Nucleus accumbens (tissue), 56 donors: ENCODE results near the gene TTC24.

ENCODE experiments used
- DNase-seq, 56 donors: peaks; one replicate each; lab custom pipeline; 2025; lab: John Stamatoyannopoulos, UW

TTC24 gene

DNA sequence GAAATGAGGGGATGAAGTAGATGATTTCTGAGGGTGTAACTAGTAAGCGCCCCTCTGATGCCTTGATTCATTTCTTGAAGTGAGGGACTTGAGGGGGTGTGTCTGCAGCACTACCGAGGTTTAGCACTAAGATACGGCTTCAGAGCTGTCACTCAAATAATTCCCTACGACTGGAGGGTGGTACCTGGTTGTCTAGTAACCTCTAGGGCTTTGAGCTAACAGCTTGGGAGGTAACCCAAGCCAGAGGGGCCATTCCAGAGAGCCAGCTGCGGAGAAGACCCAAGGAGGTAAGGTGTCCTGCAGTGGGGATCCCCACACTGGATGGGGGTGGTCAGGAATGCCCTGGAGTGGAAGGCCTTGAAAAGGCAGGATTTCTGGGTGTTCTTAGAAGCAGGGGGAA is at the start of gene TTC24:
TSS of gene TTC24 (plus strand) at position 252 of the 400 bp plus-strand sequence. CDS start 1,642 bp downstream, outside the sequence.
- DNase-seq: no peak

DNA sequence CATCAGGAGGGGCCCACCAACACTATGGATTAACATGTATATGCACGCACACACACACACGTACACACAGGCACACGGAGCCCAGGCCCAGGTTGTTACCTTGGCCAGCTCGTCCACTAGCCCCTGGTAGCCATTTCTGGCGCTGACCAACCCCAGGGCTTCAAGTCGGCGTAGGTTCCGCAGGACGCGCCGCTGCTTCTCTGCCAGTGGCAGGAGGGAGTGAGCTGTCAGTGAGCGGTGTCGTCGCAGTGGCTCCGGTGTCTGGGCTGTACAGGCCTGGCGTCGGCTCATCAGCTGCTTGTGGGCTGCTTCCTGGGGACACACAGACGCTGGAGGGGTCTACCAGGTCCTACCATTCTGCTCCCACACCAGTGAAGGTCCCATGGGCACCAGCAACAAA is 49.5 kb upstream of the TTC24 start:
- no peak for DNase-seq

DNA sequence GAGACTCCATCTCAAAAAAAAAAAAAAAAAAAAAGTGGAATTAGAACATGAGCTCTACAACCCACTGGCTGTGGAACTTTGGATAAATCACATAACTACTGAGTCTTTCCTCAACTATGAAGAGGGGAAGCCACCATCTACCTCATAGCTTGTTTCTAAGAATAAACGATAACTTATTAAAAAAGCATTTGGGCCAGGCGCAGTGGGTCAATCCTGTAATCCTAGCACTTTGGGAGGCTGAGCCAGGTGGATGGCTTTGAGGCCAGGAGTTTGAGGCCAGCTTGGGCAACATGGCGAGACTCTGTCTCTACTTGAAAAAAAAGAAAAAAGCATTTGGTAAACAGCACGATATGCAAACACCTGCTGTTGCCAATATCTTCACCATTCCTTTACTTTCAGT is 47.1 kb upstream of the TTC24 start:
- DNase-seq: no peak

DNA sequence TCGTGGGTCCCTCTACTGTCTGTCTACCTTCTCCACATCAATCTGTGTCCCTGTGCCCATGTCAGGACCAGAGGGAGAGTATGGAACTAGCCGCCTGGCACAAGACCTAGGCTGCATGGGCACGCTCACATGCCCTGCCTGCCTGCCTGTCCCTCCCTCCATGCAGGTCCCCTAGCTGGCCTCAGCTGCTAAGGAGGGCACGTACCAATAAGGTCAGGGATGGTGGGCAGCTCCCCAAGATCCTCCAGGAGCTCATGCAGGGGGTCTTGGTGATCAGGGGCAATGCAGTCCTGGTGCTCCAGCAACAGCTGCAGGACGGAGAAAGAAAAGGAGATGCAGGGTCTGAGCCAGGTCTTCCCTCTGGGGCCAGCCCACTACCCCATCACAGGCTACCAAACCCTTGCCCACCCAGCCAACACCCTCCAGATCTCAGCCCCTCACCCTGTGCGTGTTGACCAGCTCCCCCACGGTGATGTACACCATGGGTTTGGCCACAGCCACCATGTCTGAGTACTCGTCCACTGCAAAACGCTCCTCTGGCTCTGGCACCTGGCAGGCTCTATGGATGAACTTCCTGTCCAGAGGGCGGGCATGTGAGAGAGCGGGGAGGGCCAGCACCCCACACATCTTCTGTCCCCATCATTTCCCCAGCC is 45.8 kb upstream of the TTC24 start:
- no peak for DNase-seq

DNA sequence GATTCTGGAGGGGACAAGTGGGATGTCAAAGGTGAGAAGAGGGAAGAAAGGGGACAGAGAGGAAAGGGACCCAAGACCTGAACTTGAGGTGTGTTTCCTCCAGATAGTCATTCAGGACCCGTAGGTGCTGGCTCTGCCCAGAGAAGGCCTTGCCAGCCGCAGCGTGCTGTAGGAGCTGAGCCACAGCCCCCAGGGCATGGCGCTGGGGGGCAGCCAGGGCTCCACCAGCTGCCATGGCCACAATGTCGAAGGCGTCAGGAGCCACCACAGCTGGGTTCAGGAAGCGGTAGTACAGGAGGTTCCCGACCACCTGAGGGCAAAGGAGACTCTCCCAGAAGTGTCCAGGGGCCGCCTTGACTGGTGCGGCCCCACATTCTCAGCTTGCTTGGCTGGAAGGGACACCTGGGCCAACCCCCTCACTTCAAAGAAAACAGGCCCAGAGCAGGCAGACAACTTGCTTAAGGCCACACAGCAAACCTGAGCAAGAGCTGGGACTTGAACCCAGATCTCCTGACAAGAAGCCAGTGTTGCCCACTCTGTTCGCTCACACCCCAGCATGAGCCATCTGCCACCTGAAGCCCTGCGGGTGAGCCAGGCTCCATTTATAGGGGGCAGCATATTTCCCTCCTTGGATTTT is 45.0 kb upstream of the TTC24 start:
- DNase-seq: no peak

DNA sequence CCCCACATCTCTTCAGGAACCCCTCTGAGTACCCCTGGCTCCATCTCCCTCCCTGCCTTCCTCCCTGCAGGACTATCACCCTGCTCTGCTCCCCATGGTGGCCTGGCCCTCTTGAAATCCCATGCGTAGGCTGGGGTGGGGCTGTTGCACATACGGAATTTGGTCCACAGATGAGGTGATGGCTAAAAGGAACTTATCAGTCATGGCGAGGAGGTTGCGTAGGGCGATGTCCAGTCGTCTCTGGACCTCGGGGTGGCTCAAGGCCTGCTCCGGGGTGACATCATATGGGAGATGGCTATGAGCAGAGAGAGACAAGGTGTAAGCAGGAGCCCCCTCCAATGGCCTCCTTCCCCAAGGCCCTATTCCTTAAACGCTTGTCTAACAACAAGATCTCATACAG is 42.5 kb upstream of the TTC24 start:
- no peak for DNase-seq

DNA sequence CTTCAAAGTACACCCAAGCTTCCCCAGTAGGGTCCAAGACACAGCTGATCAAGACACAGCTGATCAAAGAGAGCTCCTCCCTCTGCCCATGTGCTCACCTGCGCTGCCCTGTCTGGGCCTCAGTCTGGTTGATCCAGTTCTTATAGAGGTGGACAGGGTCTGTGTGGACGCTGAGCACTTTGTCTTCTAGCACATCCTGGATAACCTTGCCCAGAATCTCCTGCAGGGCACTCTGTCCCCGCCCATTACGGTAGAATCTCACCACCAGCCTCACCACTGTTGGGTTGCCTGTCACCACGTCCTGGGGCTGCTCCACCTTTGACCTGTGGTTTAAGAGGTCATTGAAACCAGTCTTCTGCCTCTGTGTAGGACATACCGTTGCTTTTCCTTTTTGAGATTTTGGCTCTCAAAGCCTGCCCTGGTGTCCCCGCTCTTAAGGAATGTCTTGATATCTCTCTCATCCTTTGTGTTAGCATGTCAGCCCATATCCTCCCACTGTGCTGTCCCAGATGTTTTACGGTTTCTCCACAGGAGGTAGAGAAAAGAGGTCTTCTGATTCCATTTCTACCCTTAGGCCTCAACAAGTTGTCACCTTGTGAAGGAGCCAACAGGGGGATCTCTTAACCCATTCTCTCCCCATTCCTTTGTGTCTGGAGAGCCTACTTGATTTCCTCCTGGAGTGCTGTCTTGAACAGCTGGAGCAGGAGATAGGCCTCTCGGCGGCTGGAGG is 40.6 kb upstream of the TTC24 start:
- DNase-seq: no peak

DNA sequence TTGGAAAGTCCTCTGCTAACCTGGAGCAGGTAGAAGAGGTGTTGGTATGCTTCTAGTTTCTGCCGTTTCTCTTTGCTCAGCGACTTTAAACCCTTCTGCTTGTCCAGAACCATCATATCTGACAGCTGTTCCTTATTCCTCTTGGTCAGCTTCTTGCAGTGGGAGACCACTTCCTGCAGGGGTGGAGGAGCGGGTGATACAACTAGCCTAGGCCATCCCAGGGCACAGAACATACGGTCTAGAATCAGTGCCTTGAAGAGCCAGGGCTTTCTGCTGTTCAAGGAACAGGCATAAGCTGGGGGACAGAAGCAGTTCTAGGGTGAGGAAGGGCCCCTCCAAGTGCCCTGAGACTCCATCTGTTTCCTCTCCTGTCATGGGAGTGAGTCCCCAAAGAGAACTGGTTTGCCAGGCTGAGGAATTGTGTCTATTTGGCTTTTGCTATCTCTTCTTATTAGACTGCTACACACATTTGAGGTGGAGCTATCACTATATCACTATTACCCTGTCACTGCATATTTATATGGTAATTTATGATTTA is 39.6 kb upstream of the TTC24 start:
- no peak for DNase-seq

DNA sequence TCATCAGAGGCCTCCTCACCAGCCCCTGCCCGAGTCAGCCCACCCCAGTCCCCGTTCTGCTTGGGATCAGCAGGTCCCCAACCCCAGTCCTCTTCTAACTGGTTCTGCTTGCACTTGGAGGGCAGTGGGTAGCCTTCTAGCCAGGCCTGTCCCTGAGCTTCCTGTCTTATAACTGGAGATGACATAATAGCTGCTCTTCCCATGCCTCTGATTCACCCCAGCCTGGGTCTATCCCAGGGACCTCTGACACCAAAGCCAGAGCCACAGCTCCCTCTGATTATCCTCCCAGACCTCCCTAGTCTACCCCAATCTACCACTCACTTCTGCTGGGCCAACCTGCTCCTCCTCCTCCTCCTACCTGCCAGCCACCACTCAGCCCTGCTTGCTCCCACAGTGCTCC is 38.6 kb upstream of the TTC24 start:
- DNase-seq: no peak

DNA sequence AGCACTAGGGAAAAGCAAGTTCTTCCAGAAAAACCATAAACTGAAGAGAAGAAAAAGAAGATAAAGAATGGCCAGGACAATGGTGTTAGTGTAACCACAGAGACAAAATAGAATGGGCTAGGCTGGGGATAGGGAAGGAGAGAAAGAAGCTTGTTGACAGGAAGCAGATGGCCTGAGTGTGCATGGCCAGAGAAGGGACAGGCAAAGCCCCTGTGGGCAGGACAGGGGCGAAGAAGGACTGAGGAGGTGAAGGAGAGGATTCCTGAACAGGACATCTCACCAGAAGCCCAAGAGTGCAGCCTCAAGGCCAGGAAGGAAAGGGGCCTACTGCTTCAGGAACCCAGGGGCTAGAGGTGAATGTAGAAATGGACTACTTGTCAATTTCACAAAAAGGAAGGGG is 36.5 kb upstream of the TTC24 start:
- DNase-seq: no peak

DNA sequence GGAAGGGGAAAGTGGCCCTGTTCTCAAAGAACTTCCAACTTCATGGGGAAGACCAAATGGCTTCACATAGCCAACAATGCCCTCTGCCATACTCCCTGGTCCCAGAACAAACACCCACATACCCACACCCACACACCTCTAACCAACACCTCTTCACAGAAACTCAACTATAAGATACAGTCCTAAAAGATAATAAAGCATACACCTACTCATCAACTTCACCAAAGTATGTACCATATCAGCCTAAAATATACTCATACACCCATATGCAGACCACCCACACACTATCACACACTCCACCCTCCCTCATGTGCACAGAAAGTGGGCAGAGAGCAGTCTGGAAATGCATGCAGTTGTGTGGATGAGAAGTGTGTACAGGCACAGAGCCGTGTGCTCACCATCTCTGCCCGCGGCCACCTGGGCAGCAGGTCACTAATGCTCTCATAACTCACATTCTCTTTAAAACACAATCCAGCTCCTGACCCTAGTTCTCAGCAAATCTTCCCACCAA is 34.9 kb upstream of the TTC24 start:
- no peak for DNase-seq

DNA sequence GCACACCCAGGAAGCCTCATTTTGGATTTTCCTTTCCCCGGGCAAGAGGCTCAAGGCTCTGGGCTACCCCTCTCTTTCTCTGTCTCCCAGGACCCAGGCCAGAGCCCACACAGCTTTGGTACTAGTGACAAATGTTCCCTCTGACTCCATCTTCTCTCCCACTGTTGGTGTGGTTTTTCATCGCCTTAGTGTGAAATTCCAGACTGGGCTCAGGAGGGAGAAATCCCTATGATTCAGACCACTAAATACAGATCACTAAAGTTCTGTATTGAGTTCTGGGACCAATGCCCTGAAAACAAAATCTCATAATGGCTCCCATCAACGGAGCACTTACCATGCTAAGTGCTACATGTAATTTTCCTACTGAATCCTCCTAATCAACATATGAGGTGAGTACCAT is 33.3 kb upstream of the TTC24 start:
- no peak for DNase-seq

DNA sequence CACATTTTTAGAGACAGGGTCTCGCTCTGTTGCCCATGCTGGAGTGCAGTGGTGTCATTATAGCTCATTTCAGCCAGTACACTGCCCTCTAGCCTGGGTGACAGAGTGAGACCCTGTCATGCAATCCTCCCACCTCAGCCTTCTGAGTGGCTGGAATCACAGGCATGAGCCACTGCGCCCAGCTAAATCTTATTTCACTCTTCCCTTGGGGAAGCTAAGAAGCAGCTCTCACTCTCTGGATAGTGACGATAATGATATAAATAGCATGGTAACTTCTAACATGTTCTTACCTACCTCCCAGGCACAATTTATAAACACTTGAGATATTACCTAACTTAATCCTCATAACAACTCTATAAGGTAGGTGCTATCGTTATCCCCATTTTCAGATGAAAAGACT is 32.1 kb upstream of the TTC24 start:
- DNase-seq: no peak

DNA sequence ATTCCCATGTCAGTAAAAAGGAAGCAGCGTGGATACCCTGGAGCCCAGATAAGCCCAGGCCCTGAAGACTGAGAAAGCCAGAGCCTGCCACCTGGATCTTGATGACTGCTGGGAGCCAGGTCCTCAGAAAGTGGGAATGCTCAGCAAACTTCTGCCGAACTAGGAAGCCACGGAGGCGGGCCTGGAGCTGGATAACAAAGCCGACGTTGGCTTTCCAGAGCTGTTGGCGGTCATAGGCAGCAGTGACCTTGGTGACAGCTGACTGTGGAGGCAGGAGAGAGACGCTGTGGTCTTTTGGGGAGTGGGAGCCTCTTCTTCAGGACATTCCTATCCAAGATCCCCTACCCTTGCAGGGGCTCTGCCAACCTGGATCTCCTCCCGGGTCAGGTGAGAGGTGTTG is 31.5 kb upstream of the TTC24 start:
- DNase-seq: no peak

DNA sequence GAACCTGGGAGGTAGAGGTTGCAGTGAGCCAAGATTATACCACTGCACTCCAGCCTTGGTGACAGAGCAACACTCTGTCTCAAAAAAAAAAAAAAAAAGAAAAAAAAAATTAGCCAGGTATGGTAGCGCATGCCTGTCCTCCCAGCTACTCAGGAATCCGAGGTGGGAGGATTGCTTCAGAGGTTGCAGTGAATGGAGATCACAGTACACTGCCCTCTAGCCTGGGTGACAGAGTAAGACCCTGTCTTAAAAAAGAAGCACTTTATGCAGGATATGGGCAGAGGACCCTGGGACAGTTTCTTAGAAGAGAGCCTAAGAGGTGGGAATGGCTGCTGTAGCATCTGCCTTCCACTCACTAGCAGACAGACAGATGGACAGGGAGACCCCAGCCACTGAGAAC is 30.1 kb upstream of the TTC24 start:
- DNase-seq: no peak

DNA sequence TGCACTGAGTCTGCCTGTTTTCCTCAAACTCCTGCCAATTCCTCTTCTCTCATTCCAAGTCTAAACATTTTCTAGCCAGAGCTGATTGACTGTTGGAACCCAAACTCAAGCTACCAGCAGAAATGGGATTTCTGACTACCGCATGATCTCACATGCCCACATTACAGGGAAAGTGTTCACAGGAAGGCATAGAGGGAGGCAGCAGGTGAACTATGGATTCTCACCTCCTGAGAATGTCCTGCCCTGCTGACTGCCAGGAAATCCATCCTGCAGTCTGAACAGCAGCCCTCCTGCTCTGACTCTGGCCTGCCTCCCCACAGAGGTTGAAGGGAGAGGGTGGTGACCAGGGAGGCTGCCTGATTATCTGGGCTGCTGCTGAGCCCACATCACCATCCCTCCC is 29.7 kb upstream of the TTC24 start:
- DNase-seq: no peak

DNA sequence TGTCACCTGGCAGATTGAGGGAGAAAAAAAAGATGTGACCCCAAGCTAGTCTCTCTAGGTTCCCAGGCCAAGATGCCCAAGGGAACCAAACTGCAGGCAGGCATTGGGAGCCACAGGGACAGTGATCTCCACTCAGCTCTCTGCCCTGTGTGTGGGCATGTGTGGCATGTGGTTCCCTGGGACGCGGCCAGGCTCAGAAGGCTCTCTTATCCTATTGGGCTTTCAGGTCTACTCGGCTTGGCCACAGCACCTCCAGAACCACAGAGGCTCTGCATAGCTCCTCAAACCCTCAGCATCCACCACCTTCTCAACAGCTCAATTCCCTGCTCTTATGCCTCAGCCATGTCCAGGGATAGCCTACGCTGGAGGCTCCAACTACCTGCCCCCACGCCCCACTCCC is 29.2 kb upstream of the TTC24 start:
- no peak for DNase-seq

DNA sequence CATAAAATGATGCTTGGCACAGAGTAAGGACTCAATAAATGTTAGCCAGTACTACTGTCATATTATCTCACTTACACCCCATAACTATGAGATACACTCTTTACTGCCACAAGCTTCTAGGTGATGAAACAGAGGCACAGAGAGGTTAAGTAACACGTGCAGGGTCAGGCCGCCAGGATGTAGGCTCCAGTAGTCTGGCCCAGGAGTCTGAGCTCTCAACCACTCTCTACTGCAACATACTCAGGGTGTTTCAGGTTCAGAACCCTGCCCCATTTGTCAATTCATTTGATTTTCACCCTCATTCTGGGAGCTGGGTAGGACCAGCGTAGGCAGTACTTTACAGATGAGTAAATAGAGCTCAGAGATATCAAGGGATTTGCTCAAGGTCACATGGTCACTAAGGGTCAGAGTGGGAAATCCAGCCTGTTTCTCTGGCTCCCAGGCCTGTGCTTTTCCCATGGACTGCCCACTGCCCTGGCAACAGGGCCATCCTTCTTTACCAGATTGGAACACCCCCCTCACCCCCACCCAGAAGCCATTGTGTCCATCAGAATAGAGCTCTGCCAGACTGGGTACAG is 28.4 kb upstream of the TTC24 start:
- no peak for DNase-seq

DNA sequence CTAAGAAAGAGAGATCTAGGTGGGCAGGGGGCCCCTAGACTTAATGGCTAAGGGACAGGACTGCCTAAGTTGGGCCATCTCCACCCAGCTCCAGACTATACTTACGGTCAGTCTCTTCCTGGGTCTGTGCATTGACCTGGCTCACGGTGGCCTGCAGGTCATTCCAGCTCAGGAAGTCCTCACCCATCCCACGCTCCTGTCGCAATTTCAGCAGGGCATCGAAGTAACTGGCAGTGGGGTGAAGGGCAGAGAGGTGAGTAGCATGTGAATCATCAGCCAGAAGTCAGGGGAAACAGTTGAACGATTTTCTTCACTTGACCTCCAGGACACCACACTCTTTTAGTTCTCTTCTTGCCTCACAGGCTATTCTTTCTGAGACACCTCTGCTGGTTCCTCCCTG is 27.7 kb upstream of the TTC24 start:
- no peak for DNase-seq

DNA sequence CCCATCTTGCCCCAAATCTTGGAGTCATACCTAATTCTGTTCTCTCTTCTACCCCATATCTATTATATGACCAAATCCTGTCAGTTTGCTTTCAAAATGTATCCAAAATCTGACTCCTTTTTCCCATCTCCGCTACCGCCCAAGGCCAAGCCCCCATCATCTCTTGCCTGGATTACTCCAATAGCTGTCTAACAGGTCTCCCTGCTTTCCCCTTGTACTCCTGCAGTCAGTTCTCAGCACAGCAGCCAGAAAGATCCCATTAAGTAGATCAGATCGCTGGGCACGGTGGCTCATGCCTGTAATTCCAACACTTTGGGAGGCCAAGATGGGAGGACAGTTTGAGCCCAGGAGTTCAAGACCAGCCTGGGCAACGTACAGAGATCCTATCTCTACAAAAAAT is 27.0 kb upstream of the TTC24 start:
- no peak for DNase-seq

DNA sequence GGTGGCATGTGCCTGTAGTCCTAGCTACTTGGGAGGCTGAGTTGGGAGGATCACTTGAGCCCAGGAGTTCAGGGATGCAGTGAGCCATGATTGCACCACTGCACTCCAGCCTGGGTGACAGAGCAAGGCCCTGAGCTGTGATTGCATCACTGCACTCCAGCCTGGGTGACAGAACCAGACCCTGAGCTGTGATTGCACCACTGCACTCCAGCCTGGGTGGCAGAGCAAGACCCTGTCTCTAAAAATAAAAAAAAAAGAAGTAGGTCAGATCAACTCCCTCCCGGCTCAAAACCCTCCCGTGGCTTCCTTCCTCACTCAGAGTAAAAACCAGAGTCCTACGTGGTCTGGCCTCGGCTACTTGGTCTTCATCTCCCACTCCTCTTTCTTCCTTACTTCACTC is 26.6 kb upstream of the TTC24 start:
- peak in 15 of 56 donors; percentile 4 to 36 (median 18) for DNase-seq
